ENCODE data around the gene FYB1. TPM values are rescaled to one million over a fixed set of nuclear protein-coding genes. Genes with fewer than 3 reads are reported as not detected.
A peak's percentile ranks its signal among the peaks of the same experiment; 100 is the strongest.

The FYB1 gene
- total RNA-seq, 3 donors from 2014 or later (not counting 1 experiment from before 2014, with no cell fraction given) = 277 to 340 (median 295) TPM

DNA sequence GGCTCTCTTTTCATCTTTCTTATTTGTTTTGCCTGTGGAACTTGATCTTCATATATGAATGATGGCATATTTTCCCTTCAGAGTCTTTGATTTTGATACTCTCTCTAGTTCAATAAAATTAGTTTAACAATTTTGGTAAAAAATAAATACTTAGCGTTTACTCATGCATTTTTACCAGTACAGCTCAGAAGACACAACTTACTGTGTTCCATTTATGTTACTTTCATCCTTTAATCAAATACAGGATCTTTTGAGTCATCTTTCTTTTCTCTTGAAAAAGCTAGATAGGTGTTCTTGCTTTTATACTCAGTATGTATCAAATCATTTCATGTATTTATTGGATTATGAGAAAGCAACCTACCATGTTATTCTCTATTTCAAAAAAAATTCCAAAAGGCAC is 98.0 kb downstream of the FYB1 start:
- Histone ChIP-seq H3K27ac (ENCODE audit: low read length) (no peak overlapping the region), H3K9me3 (ENCODE audit: control insufficient read depth, insufficient read depth, low read length) (no peaks in the 10 kb centered on the region), H3K27me3 (ENCODE audit: control insufficient read depth, insufficient read depth, low read length) (no peaks in the 10 kb centered on the region), H3K36me3 (ENCODE audit: control insufficient read depth, insufficient read depth, low read length) (peaks cover 92% of the 10 kb centered on the region), H3K4me3 (ENCODE audit: low read length) (no peak overlapping the region), H3K4me1 (ENCODE audit: control insufficient read depth, insufficient read depth, low read length) (no peaks in the 10 kb centered on the region)
- H3K27ac Mint-ChIP-seq = peak overlapping the region in 1 of 2 donors; percentile 1
- 100% methylated on average over 1 of the region's 1 CpG for WGBS (ENCODE audit: insufficient coverage)
- H3K9me3 Mint-ChIP-seq = no peaks in the 10 kb centered on the region
- no peak overlapping the region for H3K4me3 Mint-ChIP-seq
- no peaks in the 10 kb centered on the region for H3K27me3 Mint-ChIP-seq (ENCODE audit: low read depth in 2 of 2)
- no peaks in the 10 kb centered on the region for H3K4me1 Mint-ChIP-seq
- intact Hi-C loops (cut with micrococcal nuclease) = no loop called here
- ATAC-seq = no peak
- H3K36me3 Mint-ChIP-seq = peaks cover 35% of the 10 kb centered on the region
- no peak for DNase-seq
- TF ChIP-seq, protein P1, sequence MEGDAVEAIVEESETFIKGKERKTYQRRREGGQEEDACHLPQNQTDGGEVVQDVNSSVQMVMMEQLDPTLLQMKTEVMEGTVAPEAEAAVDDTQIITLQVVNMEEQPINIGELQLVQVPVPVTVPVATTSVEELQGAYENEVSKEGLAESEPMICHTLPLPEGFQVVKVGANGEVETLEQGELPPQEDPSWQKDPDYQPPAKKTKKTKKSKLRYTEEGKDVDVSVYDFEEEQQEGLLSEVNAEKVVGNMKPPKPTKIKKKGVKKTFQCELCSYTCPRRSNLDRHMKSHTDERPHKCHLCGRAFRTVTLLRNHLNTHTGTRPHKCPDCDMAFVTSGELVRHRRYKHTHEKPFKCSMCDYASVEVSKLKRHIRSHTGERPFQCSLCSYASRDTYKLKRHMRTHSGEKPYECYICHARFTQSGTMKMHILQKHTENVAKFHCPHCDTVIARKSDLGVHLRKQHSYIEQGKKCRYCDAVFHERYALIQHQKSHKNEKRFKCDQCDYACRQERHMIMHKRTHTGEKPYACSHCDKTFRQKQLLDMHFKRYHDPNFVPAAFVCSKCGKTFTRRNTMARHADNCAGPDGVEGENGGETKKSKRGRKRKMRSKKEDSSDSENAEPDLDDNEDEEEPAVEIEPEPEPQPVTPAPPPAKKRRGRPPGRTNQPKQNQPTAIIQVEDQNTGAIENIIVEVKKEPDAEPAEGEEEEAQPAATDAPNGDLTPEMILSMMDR (IDR thresholded peaks at IDR 0.05) = no peak

DNA sequence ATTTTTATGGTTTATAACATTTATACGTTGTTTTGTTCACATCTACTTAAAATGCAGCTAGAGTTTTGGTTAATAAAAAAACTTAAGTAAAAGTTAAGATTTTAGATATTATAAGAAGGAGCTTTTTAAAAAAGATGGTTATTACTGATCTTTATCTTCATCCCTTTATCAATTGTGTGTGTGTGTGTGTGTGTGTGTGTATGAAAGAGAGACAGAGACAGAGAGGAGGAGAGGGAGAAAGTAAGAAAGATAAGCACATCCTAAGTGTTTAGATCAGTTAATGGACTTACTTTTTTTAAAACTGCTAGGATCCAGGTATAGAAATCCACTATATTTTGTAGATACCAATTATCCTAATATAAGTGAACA is 99.3 kb downstream of the FYB1 start:
- no CpG with 5 or more reads among the region's 1 CpG for WGBS (ENCODE audit: insufficient coverage)
- Histone ChIP-seq H3K4me3 (ENCODE audit: low read length) (no peak overlapping the region), H3K4me1 (ENCODE audit: control insufficient read depth, insufficient read depth, low read length) (no peaks in the 10 kb centered on the region), H3K27me3 (ENCODE audit: control insufficient read depth, insufficient read depth, low read length) (no peaks in the 10 kb centered on the region), H3K36me3 (ENCODE audit: control insufficient read depth, insufficient read depth, low read length) (peaks cover 93% of the 10 kb centered on the region), H3K27ac (ENCODE audit: low read length) (no peak overlapping the region), H3K9me3 (ENCODE audit: control insufficient read depth, insufficient read depth, low read length) (no peaks in the 10 kb centered on the region)
- intact Hi-C loops (cut with micrococcal nuclease) = no loop called here
- peaks cover 9 to 10% of the 10 kb centered on the region in 2 donors for H3K4me1 Mint-ChIP-seq
- TF ChIP-seq, protein P1 (IDR thresholded peaks at IDR 0.05) = no peak
- no peaks in the 10 kb centered on the region for H3K9me3 Mint-ChIP-seq
- peaks cover 28% of the 10 kb centered on the region for H3K36me3 Mint-ChIP-seq
- no peak overlapping the region for H3K4me3 Mint-ChIP-seq
- H3K27me3 Mint-ChIP-seq (ENCODE audit: low read depth in 2 of 2) = no peaks in the 10 kb centered on the region
- DNase-seq (no peak), ATAC-seq (no peak)
- peak overlapping the region in 1 of 2 donors; percentile 41 for H3K27ac Mint-ChIP-seq

- no peak for DNase-seq
- H3K9me3 Mint-ChIP-seq = no peaks in the 10 kb centered on the region
- H3K27ac Mint-ChIP-seq = peak overlapping the region in 1 of 2 donors; percentile 41
- no peaks in the 10 kb centered on the region for H3K27me3 Mint-ChIP-seq (ENCODE audit: low read depth in 2 of 2)
- Histone ChIP-seq H3K27me3 (ENCODE audit: control insufficient read depth, insufficient read depth, low read length) (no peaks in the 10 kb centered on the region), H3K36me3 (ENCODE audit: control insufficient read depth, insufficient read depth, low read length) (peaks cover 93% of the 10 kb centered on the region), H3K9me3 (ENCODE audit: control insufficient read depth, insufficient read depth, low read length) (no peaks in the 10 kb centered on the region), H3K4me3 (ENCODE audit: low read length) (no peak overlapping the region), H3K4me1 (ENCODE audit: control insufficient read depth, insufficient read depth, low read length) (no peaks in the 10 kb centered on the region), H3K27ac (ENCODE audit: low read length) (no peak overlapping the region)
- WGBS (ENCODE audit: insufficient coverage) = no CpG with 5 or more reads among the region's 3 CpGs
- ATAC-seq = no peak
- peaks cover 33% of the 10 kb centered on the region for H3K36me3 Mint-ChIP-seq
- peaks cover 9 to 10% of the 10 kb centered on the region in 2 donors for H3K4me1 Mint-ChIP-seq
- H3K4me3 Mint-ChIP-seq = no peak overlapping the region
- intact Hi-C loops (cut with micrococcal nuclease) = no loop called here
- TF ChIP-seq, protein P1 (IDR thresholded peaks at IDR 0.05) = no peak
These were observed 99.8 kb downstream of the FYB1 start for GRCh38 chr5:39119404-39120051.

GRCh38 chr5:39118638-39119037 is 100.7 kb downstream of the FYB1 start:
- H3K4me1 Mint-ChIP-seq = peaks cover 9 to 10% of the 10 kb centered on the region in 2 donors
- H3K27me3 Mint-ChIP-seq (ENCODE audit: low read depth in 2 of 2) = no peaks in the 10 kb centered on the region
- Histone ChIP-seq H3K4me3 (ENCODE audit: low read length) (no peak overlapping the region), H3K4me1 (ENCODE audit: control insufficient read depth, insufficient read depth, low read length) (no peaks in the 10 kb centered on the region), H3K36me3 (ENCODE audit: control insufficient read depth, insufficient read depth, low read length) (peaks cover 92% of the 10 kb centered on the region), H3K9me3 (ENCODE audit: control insufficient read depth, insufficient read depth, low read length) (no peaks in the 10 kb centered on the region), H3K27me3 (ENCODE audit: control insufficient read depth, insufficient read depth, low read length) (no peaks in the 10 kb centered on the region), H3K27ac (ENCODE audit: low read length) (no peak overlapping the region)
- no peak overlapping the region for H3K4me3 Mint-ChIP-seq
- DNase-seq (no peak), ATAC-seq (no peak)
- H3K9me3 Mint-ChIP-seq = no peaks in the 10 kb centered on the region
- TF ChIP-seq, protein P1 (IDR thresholded peaks at IDR 0.05) = no peak
- H3K36me3 Mint-ChIP-seq = peaks cover 35% of the 10 kb centered on the region
- peak overlapping the region in 1 of 2 donors; percentile 36 for H3K27ac Mint-ChIP-seq
- WGBS (ENCODE audit: insufficient coverage) = 100% methylated on average over 2 of the region's 2 CpGs
- intact Hi-C loops (cut with micrococcal nuclease) = no loop called here

All from natural killer cell (primary cell).